Measurements from ENCODE around the gene RAP1GAP2. TPM values are rescaled to one million over a fixed set of nuclear protein-coding genes. Genes with fewer than 3 reads are reported as not detected.

The RAP1GAP2 gene
- total and polyA plus RNA-seq, 2 of the 8 experiments (the other 6 are each of a cell fraction or from before 2014, with no cell fraction given): 24.0 to 63.8 TPM

GRCh38 chr17:3008336-3009288 is 212.4 kb downstream of the RAP1GAP2 start:
- H3K4me2 ChIP-seq (ENCODE audit: insufficient read depth in 1 of 2, low read depth in 2 of 2, low read length in 2 of 2): no peak overlapping the region
- no peak overlapping the region for H2AFZ ChIP-seq (ENCODE audit: low read length)
- H3K9me3 ChIP-seq (ENCODE audit: insufficient read depth in 2 of 2, low read depth in 1 of 2, low read length in 1 of 2): no peaks in the 10 kb centered on the region
- no peak overlapping the region for H3K14ac ChIP-seq (ENCODE audit: insufficient read length)
- no peaks in the 10 kb centered on the region for H3K27me3 ChIP-seq (replicated peaks in 1 of 4; ENCODE audit: control insufficient read depth in 3 of 4, extremely low read depth in 1 of 4, insufficient read depth in 3 of 4, low read length in 3 of 4)
- H3K23ac ChIP-seq (ENCODE audit: insufficient read length): no peak overlapping the region
- H3K4me1 ChIP-seq (replicated peaks in 1 of 4; ENCODE audit: control insufficient read depth in 3 of 4, insufficient read depth in 4 of 4, low read length in 3 of 4): no peaks in the 10 kb centered on the region
- no peak overlapping the region for H3K56ac ChIP-seq (replicated peaks; ENCODE audit: insufficient read length, low read depth, low read length)
- no peak overlapping the region for H4K5ac ChIP-seq (ENCODE audit: insufficient read length, low read depth, low read length)
- FAIRE-seq: no peak
- no peak for DNase-seq (ENCODE audit: low read depth in 1 of 2, low spot score in 2 of 2)
- H2BK20ac ChIP-seq (ENCODE audit: low read length): no peak overlapping the region
- peaks cover 2 to 3% of the 10 kb centered on the region in 2 experiments for H4K20me1 ChIP-seq (replicated peaks in 1 of 2; ENCODE audit: control insufficient read depth in 1 of 2, insufficient read depth in 2 of 2, low read length in 2 of 2)
- H3K79me1 ChIP-seq (ENCODE audit: low read depth, low read length): no peaks in the 10 kb centered on the region
- no peak overlapping the region for H4K8ac ChIP-seq (ENCODE audit: extremely low read depth, insufficient read depth, low read length)
- H3K4ac ChIP-seq (replicated peaks; ENCODE audit: insufficient read length, low read depth, low read length): no peak overlapping the region
- H3K9ac ChIP-seq (replicated peaks in 1 of 4; ENCODE audit: extremely low read depth in 1 of 4, low read depth in 3 of 4, low read length in 3 of 4): no peak overlapping the region
- H3K79me2 ChIP-seq (ENCODE audit: control insufficient read depth in 1 of 2, insufficient read depth in 2 of 2, low read length in 2 of 2): no peaks in the 10 kb centered on the region
- no peaks in the 10 kb centered on the region; the same call in 1 of the 2 replicates for H3K23me2 ChIP-seq (ENCODE audit: low read depth, low read length)
- no peak overlapping the region for H2BK5ac ChIP-seq (ENCODE audit: low read depth, low read length)
- no peak overlapping the region for H3K4me3 ChIP-seq (ENCODE audit: extremely low read depth in 1 of 4, insufficient read depth in 2 of 4, low read depth in 3 of 4, low read length in 4 of 4)
- POLR2A ChIA-PET (ENCODE audit: partially characterized antibody): no interaction called here
- H3K18ac ChIP-seq (ENCODE audit: extremely low read depth, low read length): no peak overlapping the region
- H3K36me3 ChIP-seq (ENCODE audit: control insufficient read depth in 2 of 4, insufficient read depth in 4 of 4, low read length in 3 of 4): peaks cover 0 to 11% (median 4%) of the 10 kb centered on the region in 4 experiments; a peak in 3 of 8 replicates
- no peak overlapping the region for H2BK120ac ChIP-seq (replicated peaks; ENCODE audit: low read depth, low read length)
- no peak overlapping the region for H2BK15ac ChIP-seq (ENCODE audit: low read length)
- H4K91ac ChIP-seq (replicated peaks; ENCODE audit: insufficient read length, low read length): no peak overlapping the region
- no peak overlapping the region for H2AK5ac ChIP-seq (ENCODE audit: low read depth, low read length)
- H2BK12ac ChIP-seq (ENCODE audit: low read depth, low read length): no peak overlapping the region
- CTCF ChIA-PET (ENCODE audit: partially characterized antibody): interaction anchor here (0.9 to 6.7 kb wide), 9 partner anchors 16 to 231 kb away, joined by 3 to 35 read pairs (median 5); no protein-coding TSS in a partner anchor
- WGBS, 2 experiments (ENCODE audit: extremely low coverage in 1 of 2, insufficient coverage in 1 of 2, insufficient read length in 1 of 2, insufficient replicate concordance in 2 of 2, low coverage in 1 of 2, low lambda C conversion rate in 2 of 2, missing lambda C conversion rate in 1 of 2): 93% methylated on average over 25 of the region's 25 CpGs; no CpG with 5 or more reads in 1 of the 2 experiments
- H3K27ac ChIP-seq (ENCODE audit: low read depth, low read length): no peak overlapping the region
- TF ChIP-seq SP1 (IDR thresholded peaks at IDR 0.05; ENCODE audit: low read depth, low read length): no peak
- no peak for TF ChIP-seq GABPA (IDR thresholded peaks at IDR 0.05; ENCODE audit: borderline replicate concordance, insufficient read depth, low read length)
- TF ChIP-seq SUZ12 (IDR thresholded peaks at IDR 0.05; ENCODE audit: low read length): no peak
- no peak for TF ChIP-seq JUN (IDR thresholded peaks at IDR 0.05; ENCODE audit: low read depth, low read length)
- TF ChIP-seq BCL11A (IDR thresholded peaks at IDR 0.05; ENCODE audit: low read depth in 2 of 2, low read length in 2 of 2): no peak
- no peak for TF ChIP-seq YY1 (IDR thresholded peaks at IDR 0.05; ENCODE audit: low read depth, low read length)
- TF ChIP-seq KDM5A (IDR thresholded peaks at IDR 0.05; ENCODE audit: low read length): no peak
- TF ChIP-seq KDM1A (IDR thresholded peaks at IDR 0.05; ENCODE audit: borderline replicate concordance, low read length): no peak
- TF ChIP-seq JUND (IDR thresholded peaks at IDR 0.05; ENCODE audit: low read length): no peak
- TF ChIP-seq CBX8 (IDR thresholded peaks at IDR 0.05; ENCODE audit: borderline replicate concordance, low read depth, low read length): no peak
- no peak for TF ChIP-seq FOSL1 (IDR thresholded peaks at IDR 0.05; ENCODE audit: insufficient read depth, low read depth, low read length)
- TF ChIP-seq SRF (IDR thresholded peaks at IDR 0.05; ENCODE audit: low read depth, low read length): no peak
